GM18909 (cell line): ENCODE data around the gene DCUN1D1.

Experiments used
- ATAC-seq: cut with Tn5 transposase; IDR thresholded peaks from one replicate; pipeline ENCODE4 v1.9.1; 2021; ENCODE audit warnings: mild to moderate bottlenecking; ENCODE audit not compliant: unreplicated experiment, poor library complexity

Gene DCUN1D1

DNA sequence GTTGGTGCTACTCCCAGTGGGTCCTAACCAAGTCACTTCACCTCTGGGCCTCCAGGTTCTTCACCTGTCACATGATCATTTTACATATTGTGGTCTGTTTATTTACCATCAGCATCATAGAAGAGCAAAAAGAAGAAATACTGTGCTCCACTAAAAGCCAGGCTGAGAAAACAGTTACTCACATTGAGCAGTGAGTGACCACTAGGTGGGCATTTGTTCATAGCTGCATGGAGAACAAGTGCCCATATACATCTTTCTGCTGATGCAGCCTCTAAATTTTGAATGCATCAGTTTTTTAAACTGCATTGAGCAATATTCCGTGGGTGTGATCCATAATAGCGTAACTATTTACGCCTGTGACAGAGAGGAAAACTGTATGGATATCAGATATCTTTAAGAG lies 76.2 kb downstream of the DCUN1D1 start:
- ATAC-seq = no peak

DNA sequence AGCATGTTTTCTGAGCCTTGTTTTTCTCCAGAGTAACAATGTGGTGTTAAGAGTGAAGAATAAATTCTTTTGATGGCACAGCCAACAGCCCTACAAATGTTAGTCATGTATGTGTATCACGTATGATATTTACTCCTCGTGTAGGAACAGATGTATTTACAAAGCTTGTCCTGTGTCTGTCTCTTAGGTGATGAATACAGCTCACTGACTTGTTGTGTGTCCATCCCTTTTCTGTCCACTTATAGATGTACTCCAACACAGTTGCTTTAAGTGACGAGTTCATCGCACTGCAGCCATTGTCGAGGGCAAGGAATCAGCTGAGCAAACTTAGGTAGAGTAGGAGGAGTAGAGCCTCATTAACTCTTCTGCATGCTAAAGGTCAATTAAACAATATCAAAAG lies 78.1 kb downstream of the DCUN1D1 start:
- ATAC-seq = no peak

DNA sequence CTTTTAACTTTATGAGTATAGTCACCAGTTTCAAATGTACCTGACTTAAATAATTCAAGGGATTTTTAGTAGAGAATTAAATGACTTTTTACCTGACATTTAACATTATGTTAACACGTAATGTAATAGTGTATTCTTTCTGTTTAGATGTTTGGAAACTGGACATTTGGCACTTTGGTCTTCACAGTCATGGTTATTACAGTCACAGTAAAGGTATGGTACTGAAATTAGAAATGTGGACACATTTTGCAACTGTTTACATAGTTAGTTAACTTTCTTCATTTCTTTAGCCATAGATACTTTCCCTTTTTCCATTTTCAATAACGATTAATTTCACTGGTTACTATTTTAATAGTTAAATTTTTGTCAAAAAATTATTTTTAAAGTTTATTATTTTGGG lies 83.8 kb downstream of the DCUN1D1 start:
- no peak for ATAC-seq

DNA sequence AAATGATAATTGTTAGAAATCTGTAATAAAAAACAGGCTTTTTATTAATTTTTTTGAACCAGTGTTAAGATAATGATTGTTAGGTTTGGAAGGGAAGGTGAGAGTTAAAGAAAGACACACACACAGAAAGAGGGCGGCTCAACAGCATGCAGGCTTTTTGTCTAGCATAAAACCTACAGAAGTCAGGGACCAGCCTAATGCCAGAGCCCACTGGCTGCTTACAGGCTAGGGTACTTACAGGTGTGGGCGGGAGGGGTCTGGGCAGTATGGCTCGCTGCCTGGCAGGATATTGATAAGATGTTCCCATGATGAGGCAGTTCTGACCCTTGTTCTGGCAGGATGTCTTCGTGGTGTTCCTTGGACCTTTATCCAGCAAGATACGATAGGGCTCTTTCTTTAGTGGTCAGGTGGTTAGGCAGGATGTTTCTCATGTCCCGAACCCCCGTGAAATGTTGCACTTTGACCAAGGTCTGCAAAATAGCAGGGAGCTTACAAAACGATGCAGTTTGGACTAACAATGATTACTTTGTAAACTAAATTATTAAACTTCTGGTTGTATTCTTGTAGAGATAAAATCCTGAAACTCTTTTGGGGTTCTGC lies 84.7 kb downstream of the DCUN1D1 start:
- ATAC-seq = no peak

DNA sequence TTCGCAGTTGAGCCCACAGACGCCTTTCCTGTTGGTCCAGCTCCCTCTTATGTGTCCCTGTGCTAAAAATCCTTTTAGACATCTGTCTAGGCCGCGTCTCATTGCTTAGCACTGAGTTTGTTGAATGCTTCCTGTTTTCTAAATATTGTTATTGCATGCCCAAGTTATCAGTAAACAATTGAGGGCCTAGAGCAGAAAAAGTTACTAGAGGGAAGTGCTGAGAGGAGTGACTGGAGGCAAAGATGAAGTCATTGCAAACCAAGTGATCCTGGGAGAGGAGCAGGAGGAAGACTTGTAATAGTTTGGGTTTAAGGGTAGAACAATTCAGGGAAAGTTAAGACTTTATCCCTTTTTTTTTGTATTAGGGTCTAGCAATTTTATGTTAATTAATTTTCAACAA lies 88.1 kb downstream of the DCUN1D1 start:
- no peak for ATAC-seq

DNA sequence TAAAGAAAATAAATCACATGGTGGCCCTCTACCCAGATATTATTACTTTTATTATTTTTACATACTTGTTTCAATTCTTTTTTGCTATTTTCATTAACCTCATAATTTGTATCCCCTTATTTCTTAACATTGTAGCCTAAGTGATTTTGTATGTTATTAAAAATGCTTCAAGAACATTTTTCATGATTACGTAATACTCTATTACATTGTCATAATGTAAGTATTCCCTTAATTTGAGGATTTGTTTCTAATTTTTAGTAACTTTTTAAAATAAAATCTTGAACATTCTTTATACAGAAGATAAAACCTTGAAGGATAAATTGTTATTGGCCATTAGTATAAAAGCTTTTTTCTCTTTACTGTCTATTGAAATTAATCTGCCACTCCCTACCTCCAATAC lies 89.0 kb downstream of the DCUN1D1 start:
- no peak for ATAC-seq

DNA sequence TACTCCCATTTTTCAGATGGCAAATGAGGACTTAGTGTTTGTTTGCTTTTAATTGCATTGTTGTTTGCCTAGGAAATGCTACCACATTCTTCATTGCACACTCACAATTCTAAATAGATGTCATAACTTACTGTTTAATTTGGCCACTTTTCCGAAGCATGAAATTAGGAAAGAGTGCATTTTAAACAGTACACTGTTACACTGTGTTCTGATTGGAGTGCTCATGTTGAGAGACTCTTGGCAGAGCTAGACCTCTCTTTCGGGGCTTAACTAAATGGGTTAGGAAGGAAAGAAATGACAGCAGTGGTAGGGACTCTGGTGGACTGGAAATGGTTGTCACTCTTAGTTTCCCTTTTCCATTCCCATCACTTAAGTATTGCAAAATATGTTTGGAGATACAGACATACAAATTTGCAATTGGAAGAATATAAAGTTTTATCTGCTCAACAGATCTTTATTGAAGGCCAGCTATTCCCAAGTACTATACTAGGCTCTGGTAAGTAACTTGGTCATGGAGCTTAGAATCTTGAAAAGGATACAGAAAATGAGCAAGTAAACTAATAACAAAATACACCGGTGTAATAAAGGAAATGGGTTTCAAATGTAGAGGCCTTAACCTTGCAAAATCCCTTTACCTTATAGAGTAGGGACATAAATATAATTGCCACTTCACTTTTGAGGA lies 90.2 kb downstream of the DCUN1D1 start:
- no peak for ATAC-seq
